ENCODE measurements around the gene RFX8. TPM values are rescaled to one million over a fixed set of nuclear protein-coding genes. Genes with fewer than 3 reads are reported as not detected.

RFX8 gene
- not detected for total RNA-seq
- not detected for polyA plus RNA-seq (2013, experiment 1 of 2)
- 0.21 TPM for polyA plus RNA-seq (2013, experiment 2 of 2)
- long read RNA-seq, experiment 1: 0 reads
- long read RNA-seq, experiment 2: 0 reads
- long read RNA-seq, experiment 3: 0 reads
- long read RNA-seq, experiment 4: 0 reads

GRCh38 chr2:101474731-101475384, at the start of gene RFX8:
TSS of gene RFX8 (minus strand) at chr2:101475112. CDS start at chr2:101466848, 8,264 bp downstream.
- Mint-ChIP-seq H3K27me3 (ENCODE audit: insufficient read depth) (peaks cover 62% of the 10 kb centered on the region), H3K36me3 (ENCODE audit: low read depth) (no peaks in the 10 kb centered on the region), H3K4me1 (no peaks in the 10 kb centered on the region), H3K4me3 (peak within 1 kb of the TSS; percentile 58), H3K27ac (no peak within 1 kb of the TSS), H3K9me3 (no peaks in the 10 kb centered on the region)
- no peak within 1 kb of the TSS for H3K27ac ChIP-seq (ENCODE audit: low read depth, low read length)
- no peaks in the 10 kb centered on the region for H3K4me1 ChIP-seq (ENCODE audit: control insufficient read depth, insufficient read depth, low read length)
- H3K9me3 ChIP-seq (ENCODE audit: control insufficient read depth, low read length): no peaks in the 10 kb centered on the region
- no peak within 1 kb of the TSS for H3K9ac ChIP-seq (ENCODE audit: extremely low read depth, low read length, poor library complexity, severe bottlenecking)
- TF ChIP-seq CTCF (conservative IDR thresholded peaks at IDR 0.05): no peak
- WGBS, 2 experiments (ENCODE audit: insufficient coverage in 1 of 2, insufficient read length in 1 of 2): 66 to 76% methylated on average over 13 to 20 of the region's 20 CpGs
- H3K4me3 ChIP-seq (ENCODE audit: low read length): peak within 1 kb of the TSS; percentile 74
- H3K27me3 ChIP-seq (ENCODE audit: control insufficient read depth, insufficient read depth, low read length, poor library complexity, severe bottlenecking): peaks cover 37% of the 10 kb centered on the region
- peak; percentile 63 for DNase-seq
- H3K36me3 ChIP-seq (ENCODE audit: control insufficient read depth, insufficient read depth, low read length): no peaks in the 10 kb centered on the region

GRCh38 chr2:101521487-101521886, 46.6 kb upstream of the RFX8 start:
- H3K4me1 Mint-ChIP-seq: peaks cover 3% of the 10 kb centered on the region
- no peak for TF ChIP-seq CTCF (conservative IDR thresholded peaks at IDR 0.05)
- no peak overlapping the region for H3K4me3 Mint-ChIP-seq
- Histone ChIP-seq H3K9ac (ENCODE audit: extremely low read depth, low read length, poor library complexity, severe bottlenecking) (no peak overlapping the region), H3K9me3 (ENCODE audit: control insufficient read depth, low read length) (no peaks in the 10 kb centered on the region), H3K27ac (ENCODE audit: low read depth, low read length) (no peak overlapping the region), H3K36me3 (ENCODE audit: control insufficient read depth, insufficient read depth, low read length) (no peaks in the 10 kb centered on the region), H3K27me3 (ENCODE audit: control insufficient read depth, insufficient read depth, low read length, poor library complexity, severe bottlenecking) (no peaks in the 10 kb centered on the region), H3K4me3 (ENCODE audit: low read length) (no peak overlapping the region), H3K4me1 (ENCODE audit: control insufficient read depth, insufficient read depth, low read length) (no peaks in the 10 kb centered on the region)
- peaks cover 5% of the 10 kb centered on the region for H3K9me3 Mint-ChIP-seq
- no peaks in the 10 kb centered on the region for H3K36me3 Mint-ChIP-seq (ENCODE audit: low read depth)
- DNase-seq: no peak
- 90 to 95% methylated on average over 5 to 8 of the region's 8 CpGs for WGBS, 2 experiments (ENCODE audit: insufficient coverage in 1 of 2, insufficient read length in 1 of 2)
- H3K27me3 Mint-ChIP-seq (ENCODE audit: insufficient read depth): peaks cover 6% of the 10 kb centered on the region
- H3K27ac Mint-ChIP-seq: no peak overlapping the region

GRCh38 chr2:101520246-101520645, 45.3 kb upstream of the RFX8 start:
- Mint-ChIP-seq H3K9me3 (peaks cover 6% of the 10 kb centered on the region), H3K4me3 (no peak overlapping the region), H3K4me1 (peaks cover 3% of the 10 kb centered on the region)

More at GRCh38 chr2:101520246-101520645, 45.3 kb upstream of the RFX8 start:
- Histone ChIP-seq H3K9ac (ENCODE audit: extremely low read depth, low read length, poor library complexity, severe bottlenecking) (no peak overlapping the region), H3K4me1 (ENCODE audit: control insufficient read depth, insufficient read depth, low read length) (no peaks in the 10 kb centered on the region), H3K27me3 (ENCODE audit: control insufficient read depth, insufficient read depth, low read length, poor library complexity, severe bottlenecking) (no peaks in the 10 kb centered on the region), H3K4me3 (ENCODE audit: low read length) (no peak overlapping the region), H3K27ac (ENCODE audit: low read depth, low read length) (no peak overlapping the region), H3K36me3 (ENCODE audit: control insufficient read depth, insufficient read depth, low read length) (no peaks in the 10 kb centered on the region), H3K9me3 (ENCODE audit: control insufficient read depth, low read length) (no peaks in the 10 kb centered on the region)
- no peak for TF ChIP-seq CTCF (conservative IDR thresholded peaks at IDR 0.05)
- peaks cover 4% of the 10 kb centered on the region for H3K27me3 Mint-ChIP-seq (ENCODE audit: insufficient read depth)
- H3K27ac Mint-ChIP-seq: no peak overlapping the region
- no peak for DNase-seq
- 89% methylated on average over 3 of the region's 3 CpGs; no CpG with 5 or more reads in 1 of the 2 experiments for WGBS, 2 experiments (ENCODE audit: insufficient coverage in 1 of 2, insufficient read length in 1 of 2)
- no peaks in the 10 kb centered on the region for H3K36me3 Mint-ChIP-seq (ENCODE audit: low read depth)

Measured in endodermal cell (in vitro differentiated cells).